Keratinocyte (primary cell): Measurements from ENCODE around the gene KRT84. TPM values are rescaled to one million over a fixed set of nuclear protein-coding genes. Genes with fewer than 3 reads are reported as not detected.

ENCODE experiments used
- DNase-seq: peaks from one replicate; pipeline ENCODE4 v3.0.0-alpha.2; 2011; ENCODE audit warnings: low read depth, missing footprints, low spot score
- FAIRE-seq: peaks from 2 replicates; lab custom pipeline; 2011; peaks lifted over from hg19 to GRCh38; lab: Jason Lieb, UNC
- H2AFZ ChIP-seq: 2 replicates; pipeline ENCODE4 v1.6.0; 2012; ENCODE audit warnings: low read length, control low read depth, inconsistent platforms; ENCODE audit not compliant: control insufficient read depth
- H3K27ac ChIP-seq: 2 replicates; pipeline ENCODE4 v1.5.1; 2011; ENCODE audit warnings: low read length; ENCODE audit not compliant: control insufficient read depth, insufficient read depth
- H3K27me3 ChIP-seq: 3 replicates; pipeline ENCODE4 v1.6.0; 2011; ENCODE audit warnings: low read length; ENCODE audit not compliant: control insufficient read depth, insufficient read depth; ENCODE audit errors: extremely low read depth
- H3K36me3 ChIP-seq, 2 experiments: 2 replicates in 1 of 2; 3 replicates in 1 of 2; pipeline ENCODE4 v1.5.1; 2011; ENCODE audit warnings: low read length in 2 of 2, mild to moderate bottlenecking in 1 of 2; ENCODE audit not compliant: control insufficient read depth in 2 of 2, insufficient read depth in 2 of 2; ENCODE audit errors: extremely low read depth in 1 of 2
- H3K4me1 ChIP-seq: 3 replicates; pipeline ENCODE4 v1.5.1; 2011; ENCODE audit warnings: low read length; ENCODE audit not compliant: control insufficient read depth, insufficient read depth; ENCODE audit errors: extremely low read depth
- H3K4me2 ChIP-seq: 3 replicates; pipeline ENCODE4 v1.6.0; 2011; ENCODE audit warnings: low read depth, low read length; ENCODE audit not compliant: control insufficient read depth, insufficient read depth; ENCODE audit errors: extremely low read depth
- H3K4me3 ChIP-seq, 3 experiments: fragments of 200-600 bp in 1 of 3; sonication (generic) in 1 of 3; 2 replicates in 2 of 3; 3 replicates in 1 of 3; pipeline ENCODE4 v1.5.1; 2011 to 2016; ENCODE audit warnings: low read length in 3 of 3, mild to moderate bottlenecking in 3 of 3, control low read depth in 2 of 3, inconsistent platforms in 1 of 3, low read depth in 1 of 3, mixed read lengths in 1 of 3, mixed run types in 1 of 3, moderate library complexity in 1 of 3; ENCODE audit not compliant: control insufficient read depth in 2 of 3, insufficient read depth in 2 of 3; ENCODE audit errors: extremely low read depth in 1 of 3
- H3K79me2 ChIP-seq: 2 replicates; pipeline ENCODE4 v1.6.0; 2012; ENCODE audit warnings: low read length; ENCODE audit not compliant: control insufficient read depth, insufficient read depth
- H3K9ac ChIP-seq: 3 replicates; pipeline ENCODE4 v1.6.0; 2011; ENCODE audit warnings: low read length; ENCODE audit not compliant: control insufficient read depth, insufficient read depth; ENCODE audit errors: extremely low read depth
- H3K9me1 ChIP-seq: 3 replicates; pipeline ENCODE4 v1.6.0; 2011; ENCODE audit warnings: low read length; ENCODE audit not compliant: control insufficient read depth, insufficient read depth; ENCODE audit errors: extremely low read depth
- H3K9me3 ChIP-seq: 2 replicates; pipeline ENCODE4 v1.5.1; 2012; ENCODE audit warnings: low read depth, low read length; ENCODE audit not compliant: control insufficient read depth
- H4K20me1 ChIP-seq: 3 replicates; pipeline ENCODE4 v1.6.0; 2011; ENCODE audit warnings: low read length; ENCODE audit not compliant: control insufficient read depth, insufficient read depth; ENCODE audit errors: extremely low read depth
- EZH2 ChIP-seq: IDR thresholded peaks from one replicate; pipeline ENCODE4 v1.6.1; 2012; ENCODE audit warnings: inconsistent platforms, mild to moderate bottlenecking, low read length, moderate library complexity
- dilution Hi-C: fragments of 300-500 bp; cut with MboI; formaldehyde crosslinking; loops from one replicate; pipeline ENCODE4 v1.7.0; 2020; ENCODE audit warnings: low sequenced_read_pairs; ENCODE audit not compliant: extremely low pct_ligation_motif_present
- polyA plus RNA-seq, 5 experiments: library from polyadenylated mRNA; depleted of rRNA in 3 of 5; stranded (reverse) in 3 of 5; stranded (forward) in 1 of 5; unstranded in 1 of 5; fragments of >200 nt; gene quantifications; 1 replicate in 1 of 5; 2 replicates in 3 of 5; 3 replicates in 1 of 5; pipeline versions ENCODE4 v1.2.1 to v1.2.3, GENCODE V29; 2011 to 2012; ENCODE audit warnings: missing spikeins in 2 of 5, low read depth in 1 of 5, low replicate concordance in 1 of 5
- TF ChIP-seq, protein P1 (sequence below), 3 experiments: IDR thresholded peaks in 1 of 3; conservative IDR thresholded peaks in 1 of 3; optimal IDR thresholded peaks in 1 of 3; 2 replicates in 2 of 3; 3 replicates in 1 of 3; pipeline versions ENCODE3 to v1.5.1; 2011; ENCODE audit warnings: low read length in 3 of 3, mild to moderate bottlenecking in 3 of 3, moderate library complexity in 2 of 3, control low read depth in 1 of 3, inconsistent platforms in 1 of 3; ENCODE audit not compliant: insufficient read depth in 2 of 3; ENCODE audit errors: extremely low read depth in 1 of 3

Gene KRT84
- polyA plus RNA-seq, 1 donor (not counting 4 experiments of a cell fraction or from before 2014, with no cell fraction given), result 0.10 TPM

DNA sequence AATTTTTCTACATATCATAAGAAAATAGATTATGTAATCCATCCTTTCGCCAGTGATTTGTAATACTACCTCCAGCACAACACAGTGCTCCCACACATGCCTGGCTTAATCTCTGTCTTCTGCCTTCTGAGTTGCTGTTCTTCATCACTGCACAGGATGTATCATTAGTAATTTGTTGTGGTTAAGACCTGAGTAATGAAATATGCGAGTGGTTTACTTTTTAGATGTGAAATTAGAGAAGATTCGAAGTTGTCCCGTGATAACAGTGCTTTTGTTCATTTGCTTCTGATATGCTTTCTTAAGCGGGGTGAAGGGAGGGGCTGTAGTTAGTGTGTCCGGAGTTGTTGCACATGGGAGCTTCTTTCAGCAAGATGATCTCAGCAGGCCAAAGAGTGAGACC lies 36.3 kb downstream of the KRT84 start:
- H3K9me3 ChIP-seq, result no peaks in the 10 kb centered on the region
- peak; percentile 36 for FAIRE-seq
- TF ChIP-seq, protein P1, sequence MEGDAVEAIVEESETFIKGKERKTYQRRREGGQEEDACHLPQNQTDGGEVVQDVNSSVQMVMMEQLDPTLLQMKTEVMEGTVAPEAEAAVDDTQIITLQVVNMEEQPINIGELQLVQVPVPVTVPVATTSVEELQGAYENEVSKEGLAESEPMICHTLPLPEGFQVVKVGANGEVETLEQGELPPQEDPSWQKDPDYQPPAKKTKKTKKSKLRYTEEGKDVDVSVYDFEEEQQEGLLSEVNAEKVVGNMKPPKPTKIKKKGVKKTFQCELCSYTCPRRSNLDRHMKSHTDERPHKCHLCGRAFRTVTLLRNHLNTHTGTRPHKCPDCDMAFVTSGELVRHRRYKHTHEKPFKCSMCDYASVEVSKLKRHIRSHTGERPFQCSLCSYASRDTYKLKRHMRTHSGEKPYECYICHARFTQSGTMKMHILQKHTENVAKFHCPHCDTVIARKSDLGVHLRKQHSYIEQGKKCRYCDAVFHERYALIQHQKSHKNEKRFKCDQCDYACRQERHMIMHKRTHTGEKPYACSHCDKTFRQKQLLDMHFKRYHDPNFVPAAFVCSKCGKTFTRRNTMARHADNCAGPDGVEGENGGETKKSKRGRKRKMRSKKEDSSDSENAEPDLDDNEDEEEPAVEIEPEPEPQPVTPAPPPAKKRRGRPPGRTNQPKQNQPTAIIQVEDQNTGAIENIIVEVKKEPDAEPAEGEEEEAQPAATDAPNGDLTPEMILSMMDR (optimal IDR thresholded peaks at IDR 0.05 in 1 of 3, IDR thresholded peaks at IDR 0.05 in 1 of 3, conservative IDR thresholded peaks at IDR 0.05 in 1 of 3; ENCODE audit: extremely low read depth in 1 of 3, insufficient read depth in 2 of 3, low read length in 3 of 3), result no peak
- no peak for TF ChIP-seq EZH2
- dilution Hi-C loops, result no loop called here
- no peaks in the 10 kb centered on the region for H3K27me3 ChIP-seq
- H3K27ac ChIP-seq, result no peak overlapping the region
- H3K9ac ChIP-seq, result no peak overlapping the region
- no peaks in the 10 kb centered on the region for H3K36me3 ChIP-seq
- no peak overlapping the region for H3K4me3 ChIP-seq
- H2AFZ ChIP-seq, result no peak overlapping the region
- H3K79me2 ChIP-seq, result no peaks in the 10 kb centered on the region
- no peaks in the 10 kb centered on the region for H4K20me1 ChIP-seq
- no peaks in the 10 kb centered on the region for H3K9me1 ChIP-seq
- peak; percentile 13 for DNase-seq
- peaks cover 25% of the 10 kb centered on the region for H3K4me1 ChIP-seq
- H3K4me2 ChIP-seq, result peak overlapping the region; percentile 25

DNA sequence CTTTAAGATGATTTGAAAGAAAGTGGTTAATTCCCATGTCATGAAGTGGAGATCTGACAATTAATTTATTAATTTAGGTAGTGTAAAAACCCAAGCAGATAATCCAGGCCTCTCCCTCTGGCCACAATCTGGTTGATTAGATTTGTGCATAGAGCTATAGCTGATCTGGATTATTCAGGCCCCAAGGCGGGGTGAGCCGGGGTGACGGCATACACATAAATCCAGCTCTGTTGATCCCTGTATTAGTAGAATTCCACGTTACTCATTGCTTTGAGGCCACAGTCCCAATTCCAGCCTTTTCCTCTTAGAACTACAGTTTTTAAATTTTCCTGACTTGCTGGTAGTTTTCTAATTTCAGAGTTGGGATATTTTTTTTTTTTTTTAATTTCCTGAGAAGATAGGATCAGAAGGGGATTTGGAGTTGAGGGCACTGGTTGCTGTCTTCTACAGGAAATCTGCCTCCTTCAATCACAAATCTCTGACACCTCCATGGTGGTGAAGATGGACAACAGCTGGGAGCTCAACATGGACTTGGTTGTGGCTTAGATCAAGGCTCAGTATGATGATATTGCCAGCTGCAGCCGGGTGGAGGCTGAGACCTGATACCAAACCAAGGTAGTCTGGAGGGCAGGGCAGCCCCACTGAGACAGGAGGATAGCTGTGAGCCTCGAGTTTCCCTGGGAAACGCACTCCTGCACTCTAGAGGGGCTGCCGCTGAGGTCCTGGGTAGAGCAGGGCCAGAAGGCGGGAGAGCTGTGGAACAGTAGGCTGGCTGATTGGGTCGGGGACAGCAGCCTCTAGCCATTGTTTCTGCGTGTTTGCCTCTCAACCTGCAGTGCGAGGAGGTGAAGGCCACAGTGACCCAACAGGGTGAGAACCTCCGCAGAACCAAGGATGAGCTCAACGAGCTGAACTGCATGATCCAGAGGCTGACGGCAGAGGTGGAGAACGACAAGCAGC lies 37.6 kb downstream of the KRT84 start:
- FAIRE-seq, result no peak
- Histone ChIP-seq H2AFZ (no peak overlapping the region), H3K9ac (no peak overlapping the region), H3K4me3 (no peak overlapping the region), H3K27ac (no peak overlapping the region), H4K20me1 (no peaks in the 10 kb centered on the region), H3K79me2 (no peaks in the 10 kb centered on the region), H3K4me1 (peaks cover 25% of the 10 kb centered on the region), H3K9me3 (no peaks in the 10 kb centered on the region), H3K27me3 (no peaks in the 10 kb centered on the region), H3K4me2 (no peak overlapping the region), H3K9me1 (no peaks in the 10 kb centered on the region), H3K36me3 (no peaks in the 10 kb centered on the region)
- no peak for TF ChIP-seq EZH2
- TF ChIP-seq, protein P1 (optimal IDR thresholded peaks at IDR 0.05 in 1 of 3, IDR thresholded peaks at IDR 0.05 in 1 of 3, conservative IDR thresholded peaks at IDR 0.05 in 1 of 3; ENCODE audit: extremely low read depth in 1 of 3, insufficient read depth in 2 of 3, low read length in 3 of 3), result no peak
- no peak for DNase-seq
- dilution Hi-C loops, result no loop called here
